ENCODE results near the gene ABR. TPM values are rescaled to one million over a fixed set of nuclear protein-coding genes. Genes with fewer than 3 reads are reported as not detected.

The ABR gene
- total RNA-seq, 1 donor from 2014 or later = 59.7 TPM

- no peaks in the 10 kb centered on the region for H3K36me3 Mint-ChIP-seq (ENCODE audit: low read depth)
- no peak overlapping the region for H3K4me3 Mint-ChIP-seq
- H3K27me3 Mint-ChIP-seq (ENCODE audit: low read depth) = no peaks in the 10 kb centered on the region
- no peak for TF ChIP-seq CTCF (conservative IDR thresholded peaks at IDR 0.05)
- no peaks in the 10 kb centered on the region for H3K9me3 Mint-ChIP-seq
- no peak for DNase-seq (ENCODE audit: low read depth, low spot score)
- no peak overlapping the region for H3K27ac Mint-ChIP-seq (ENCODE audit: unreplicated experiment)
- peaks cover 5% of the 10 kb centered on the region for H3K4me1 Mint-ChIP-seq
Measured at GRCh38 chr17:1021147-1021546, 158.6 kb downstream of the ABR start.

- Mint-ChIP-seq H3K36me3 (ENCODE audit: low read depth) (no peaks in the 10 kb centered on the region), H3K27me3 (ENCODE audit: low read depth) (no peaks in the 10 kb centered on the region), H3K4me1 (no peaks in the 10 kb centered on the region), H3K4me3 (no peak overlapping the region), H3K27ac (ENCODE audit: unreplicated experiment) (peak overlapping the region; percentile 83), H3K9me3 (no peaks in the 10 kb centered on the region)
- no peak for TF ChIP-seq CTCF (conservative IDR thresholded peaks at IDR 0.05)
- DNase-seq (ENCODE audit: low read depth, low spot score) = no peak
Measured at GRCh38 chr17:1019451-1019850, 160.3 kb downstream of the ABR start.

- Mint-ChIP-seq H3K36me3 (ENCODE audit: low read depth) (no peaks in the 10 kb centered on the region), H3K9me3 (no peaks in the 10 kb centered on the region), H3K27me3 (ENCODE audit: low read depth) (no peaks in the 10 kb centered on the region), H3K4me3 (no peak overlapping the region), H3K27ac (ENCODE audit: unreplicated experiment) (no peak overlapping the region), H3K4me1 (no peaks in the 10 kb centered on the region)
- TF ChIP-seq CTCF (conservative IDR thresholded peaks at IDR 0.05) = no peak
- DNase-seq (ENCODE audit: low read depth, low spot score) = no peak
Measured at GRCh38 chr17:1018547-1018946, 161.2 kb downstream of the ABR start.

- Mint-ChIP-seq H3K27ac (ENCODE audit: unreplicated experiment) (no peak overlapping the region), H3K4me1 (no peaks in the 10 kb centered on the region), H3K27me3 (ENCODE audit: low read depth) (no peaks in the 10 kb centered on the region), H3K9me3 (no peaks in the 10 kb centered on the region), H3K36me3 (ENCODE audit: low read depth) (no peaks in the 10 kb centered on the region), H3K4me3 (no peak overlapping the region)
- DNase-seq (ENCODE audit: low read depth, low spot score) = no peak
- TF ChIP-seq CTCF (conservative IDR thresholded peaks at IDR 0.05) = no peak
Measured at GRCh38 chr17:1013729-1014090, 166.1 kb downstream of the ABR start.

GRCh38 chr17:1012823-1013728 lies 166.7 kb downstream of the ABR start:
- Mint-ChIP-seq H3K4me3 (no peak overlapping the region), H3K27me3 (ENCODE audit: low read depth) (no peaks in the 10 kb centered on the region), H3K36me3 (ENCODE audit: low read depth) (no peaks in the 10 kb centered on the region), H3K4me1 (no peaks in the 10 kb centered on the region), H3K27ac (ENCODE audit: unreplicated experiment) (peak overlapping the region; percentile 57), H3K9me3 (no peaks in the 10 kb centered on the region)
- no peak for DNase-seq (ENCODE audit: low read depth, low spot score)
- TF ChIP-seq CTCF (conservative IDR thresholded peaks at IDR 0.05) = no peak
